GM19025 (cell line): ENCODE data around the gene C11orf24.

Source experiments
- ATAC-seq: cut with Tn5 transposase; IDR thresholded peaks from one replicate; pipeline ENCODE4 v1.9.1; 2021; ENCODE audit warnings: mild to moderate bottlenecking, low read depth, moderate library complexity; ENCODE audit not compliant: unreplicated experiment

The C11orf24 gene

DNA sequence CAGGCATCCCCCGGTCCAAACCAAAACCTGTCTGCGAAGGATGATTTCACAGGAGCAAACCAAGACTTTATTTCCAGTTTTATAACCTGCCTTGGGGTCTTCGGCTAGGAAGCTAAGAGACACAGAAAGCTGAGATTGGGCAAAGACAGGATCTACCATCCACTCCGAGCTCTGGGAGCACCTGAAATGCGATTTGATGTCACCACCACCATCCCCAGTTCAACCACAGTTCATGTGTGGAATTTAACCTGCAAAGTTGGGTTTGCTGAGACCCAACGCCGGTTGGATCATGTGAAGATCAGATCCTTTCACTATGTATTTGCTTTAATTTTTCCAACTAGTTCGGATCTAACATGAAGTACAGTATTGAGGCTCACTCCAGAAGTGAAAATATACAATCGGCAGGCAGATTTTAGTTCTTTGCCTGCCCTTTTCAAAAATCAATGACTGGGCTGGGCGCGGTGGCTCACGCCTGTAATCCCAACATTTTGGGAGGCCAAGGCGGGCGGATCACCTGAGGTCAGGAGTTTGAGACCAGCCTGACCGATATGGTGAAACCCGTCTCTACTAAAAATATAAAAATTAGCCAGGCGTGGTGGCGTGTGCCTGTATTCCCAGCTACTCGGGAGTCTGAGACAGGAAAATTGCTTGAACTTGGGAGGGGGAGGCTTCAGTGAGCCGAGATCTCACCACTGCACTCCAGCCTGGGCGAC, 1.4 kb upstream of the C11orf24 start:
- no peak for ATAC-seq

DNA sequence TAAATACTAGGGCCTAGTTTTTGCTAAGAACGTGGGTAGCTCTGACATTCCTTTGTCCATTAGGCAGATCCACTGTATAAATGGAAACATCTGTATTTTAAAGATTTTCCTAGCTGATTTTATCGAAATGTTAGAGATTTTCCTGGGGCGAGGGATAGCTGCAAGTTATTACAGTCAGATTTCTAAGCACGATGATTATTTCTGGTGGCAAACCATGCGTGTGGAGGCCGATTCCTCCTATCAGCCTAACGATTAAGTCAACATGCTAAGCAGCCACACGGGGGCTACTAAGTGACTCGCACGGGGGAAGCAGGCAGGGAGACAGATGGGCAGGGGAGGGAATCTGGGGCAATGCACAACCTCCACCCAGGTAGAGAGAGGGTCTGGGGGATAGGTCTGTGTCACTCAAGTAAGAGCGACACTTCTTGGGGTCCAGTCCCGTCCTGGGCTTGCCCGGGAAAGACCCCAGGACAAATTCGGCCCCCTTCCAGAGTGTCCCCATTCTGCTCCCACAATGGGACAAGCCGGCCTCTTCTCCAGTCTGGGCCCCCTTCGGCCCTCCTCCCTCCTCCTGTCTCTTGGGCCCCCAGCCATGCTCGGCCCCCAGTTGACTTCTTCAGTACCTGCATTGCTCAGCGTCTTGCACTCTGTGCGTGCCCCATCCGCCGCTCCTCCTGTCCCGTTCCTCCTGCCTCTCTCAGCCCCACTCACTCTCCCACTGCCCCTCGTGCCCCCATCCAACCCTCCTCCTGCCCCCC, 571 bp downstream of the C11orf24 start:
- ATAC-seq = no peak

DNA sequence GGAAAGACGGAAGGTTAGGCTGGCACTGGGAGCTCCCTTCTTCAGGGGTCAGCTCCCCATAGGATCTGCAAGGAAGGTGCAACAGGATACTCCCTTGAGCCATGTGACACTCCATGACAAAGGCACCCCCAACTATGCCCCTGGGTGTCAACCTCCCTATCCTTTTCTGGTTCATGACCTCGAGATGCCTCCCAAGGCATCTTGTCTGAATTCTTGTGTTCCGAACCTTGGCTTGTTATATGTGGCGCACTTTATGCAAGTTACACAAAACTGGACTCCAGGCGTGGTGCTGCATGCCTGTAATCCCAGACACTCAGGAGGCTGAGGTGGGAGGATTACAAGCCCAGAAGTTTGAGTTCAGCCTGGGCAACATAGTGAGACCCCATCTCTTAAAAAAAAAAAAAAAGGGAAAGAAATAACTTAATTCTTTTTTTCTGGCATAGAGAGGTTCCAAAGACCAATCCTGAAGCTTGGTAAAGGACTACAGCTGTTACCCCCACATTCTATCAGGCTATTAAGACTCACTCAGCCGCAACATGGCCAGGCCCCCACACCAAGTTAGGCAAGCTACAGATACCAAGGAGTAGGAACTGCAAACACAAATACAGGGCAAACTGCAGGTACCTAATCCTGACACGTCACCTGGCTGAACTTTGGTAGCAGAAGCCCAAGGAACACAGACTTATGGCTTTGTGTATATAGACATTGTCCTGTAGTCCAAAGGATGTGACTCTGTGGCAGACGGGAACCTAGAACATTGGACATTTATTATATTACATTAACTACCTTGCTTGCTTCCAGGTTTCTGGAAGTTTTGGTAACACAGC, 1.4 kb downstream of the C11orf24 start:
- ATAC-seq = no peak

DNA sequence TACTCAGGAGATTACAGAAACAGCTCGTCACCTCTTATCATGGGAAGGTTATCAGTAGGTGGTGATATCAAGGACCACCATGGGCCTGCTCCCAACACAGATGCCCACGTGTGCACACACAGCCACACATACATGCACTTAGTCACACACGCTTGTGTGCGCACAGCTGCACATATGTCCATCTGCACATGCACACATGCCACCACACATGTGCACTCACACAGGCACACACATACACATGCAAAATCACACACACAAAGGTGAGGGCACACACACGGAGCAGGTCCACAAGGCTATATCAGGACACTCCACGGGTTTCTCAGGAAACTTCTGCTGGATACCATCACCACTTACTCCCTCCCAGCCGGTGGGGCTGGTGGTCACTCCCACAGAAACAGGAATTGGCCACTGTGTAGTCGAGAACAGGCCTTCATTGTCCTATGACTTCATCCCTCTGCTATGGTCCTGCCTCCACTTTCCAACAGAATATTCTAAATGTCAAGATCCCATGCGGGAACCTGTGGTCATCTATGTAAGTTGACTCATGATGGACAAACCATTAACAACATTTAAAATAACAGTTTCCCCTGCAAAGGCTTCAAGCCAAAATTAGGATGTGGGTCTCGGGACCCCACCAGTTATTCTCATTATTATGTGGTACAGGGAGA, 2.2 kb downstream of the C11orf24 start:
- ATAC-seq = no peak

DNA sequence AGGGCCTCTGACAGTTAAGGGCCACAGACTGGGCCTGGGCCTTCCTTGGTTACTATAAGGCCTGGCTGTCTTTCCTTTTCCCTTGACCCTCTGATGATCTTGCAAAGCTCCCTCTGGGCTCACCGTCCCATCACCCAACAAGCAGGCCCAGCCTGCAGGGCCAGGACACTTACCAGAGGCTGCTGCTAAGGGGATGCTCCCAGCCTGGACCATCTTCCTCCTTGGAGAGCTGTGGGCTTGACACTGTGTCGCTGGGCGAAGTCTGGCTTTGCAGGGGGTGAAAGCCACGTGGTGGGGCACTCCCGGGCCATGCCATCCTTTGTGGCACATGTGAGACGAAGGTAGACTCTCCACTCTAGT, 3.9 kb downstream of the C11orf24 start:
- ATAC-seq = no peak

DNA sequence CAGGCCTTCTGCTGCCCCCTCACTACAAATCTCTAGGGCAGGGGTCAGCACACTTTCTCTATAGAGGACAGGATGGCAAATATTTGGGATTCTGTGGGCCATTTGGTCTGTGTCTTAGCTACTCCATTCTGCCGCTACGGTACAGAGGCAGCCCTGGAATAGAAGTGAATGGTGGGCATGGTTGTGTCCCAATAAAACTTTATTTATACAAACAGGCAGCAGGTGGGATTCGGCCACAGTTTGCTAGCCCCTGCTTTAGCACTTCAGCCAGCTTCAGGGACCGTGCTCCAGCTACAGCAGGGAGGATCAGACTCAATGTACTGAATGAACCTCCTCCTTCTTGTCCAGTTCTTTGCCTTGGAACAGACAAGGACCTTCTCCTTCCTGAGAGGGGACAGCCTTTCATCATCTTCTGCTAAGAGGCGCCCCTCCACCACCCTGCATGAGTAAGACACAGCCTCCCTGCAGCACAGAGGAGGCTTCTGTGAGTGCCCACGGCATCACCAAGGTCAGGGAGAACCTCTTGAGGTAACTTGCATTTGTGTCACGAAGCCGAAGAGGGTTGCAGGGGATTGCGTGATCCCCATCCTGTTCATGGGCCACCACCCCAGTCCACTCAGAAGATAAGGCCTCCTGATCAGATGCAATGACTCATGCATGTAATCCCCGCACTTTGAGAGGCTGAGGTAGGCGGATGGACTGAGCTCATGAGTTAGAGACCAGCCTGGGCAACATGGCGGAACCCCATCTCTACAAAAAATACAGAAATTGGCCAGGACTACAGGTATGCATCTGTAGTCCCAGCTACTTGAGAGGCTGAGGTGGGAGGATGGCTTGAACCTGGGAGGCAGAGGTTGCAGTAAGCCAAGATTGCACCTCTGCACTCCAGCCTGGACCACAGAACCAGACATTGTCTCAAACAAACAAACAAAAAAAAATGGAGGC, 4.6 kb downstream of the C11orf24 start:
- ATAC-seq = no peak

DNA sequence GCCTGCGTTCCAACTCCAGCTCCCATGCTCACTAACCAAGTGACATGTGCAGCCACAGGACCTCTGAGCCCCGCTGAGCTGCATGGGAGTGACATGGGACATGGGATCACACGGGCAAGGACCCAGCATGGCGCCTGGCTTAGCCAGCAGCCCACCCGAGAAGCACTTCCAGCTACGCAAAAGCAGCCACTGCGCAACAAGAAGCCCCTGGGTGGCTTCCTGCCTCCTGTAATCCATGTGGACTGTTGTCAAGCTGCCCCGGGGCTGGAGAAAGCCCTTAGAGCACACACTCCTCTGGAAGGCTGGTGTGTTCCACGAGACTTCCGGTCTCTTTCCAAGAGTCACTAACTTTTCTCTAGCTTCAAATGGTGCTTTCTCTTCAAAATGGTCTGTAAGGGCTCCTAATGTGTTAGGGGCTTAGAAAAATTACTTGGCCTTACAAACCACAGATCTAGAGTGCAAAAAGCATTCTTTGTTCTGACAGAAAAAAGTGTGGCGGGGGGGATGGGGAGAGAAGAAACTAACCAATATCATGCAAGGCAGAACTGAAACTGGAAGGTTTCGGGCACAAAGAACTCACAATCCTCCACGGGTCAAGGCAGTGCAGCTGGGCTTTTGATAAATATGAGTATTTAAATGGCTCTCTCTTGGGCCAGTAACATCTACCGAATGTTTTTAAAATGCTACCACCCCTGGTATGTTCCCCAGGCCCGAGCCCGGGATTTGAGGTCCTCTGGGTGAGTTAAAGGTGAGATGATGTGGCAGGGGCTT, 5.5 kb downstream of the C11orf24 start:
- peak; percentile 57 for ATAC-seq

DNA sequence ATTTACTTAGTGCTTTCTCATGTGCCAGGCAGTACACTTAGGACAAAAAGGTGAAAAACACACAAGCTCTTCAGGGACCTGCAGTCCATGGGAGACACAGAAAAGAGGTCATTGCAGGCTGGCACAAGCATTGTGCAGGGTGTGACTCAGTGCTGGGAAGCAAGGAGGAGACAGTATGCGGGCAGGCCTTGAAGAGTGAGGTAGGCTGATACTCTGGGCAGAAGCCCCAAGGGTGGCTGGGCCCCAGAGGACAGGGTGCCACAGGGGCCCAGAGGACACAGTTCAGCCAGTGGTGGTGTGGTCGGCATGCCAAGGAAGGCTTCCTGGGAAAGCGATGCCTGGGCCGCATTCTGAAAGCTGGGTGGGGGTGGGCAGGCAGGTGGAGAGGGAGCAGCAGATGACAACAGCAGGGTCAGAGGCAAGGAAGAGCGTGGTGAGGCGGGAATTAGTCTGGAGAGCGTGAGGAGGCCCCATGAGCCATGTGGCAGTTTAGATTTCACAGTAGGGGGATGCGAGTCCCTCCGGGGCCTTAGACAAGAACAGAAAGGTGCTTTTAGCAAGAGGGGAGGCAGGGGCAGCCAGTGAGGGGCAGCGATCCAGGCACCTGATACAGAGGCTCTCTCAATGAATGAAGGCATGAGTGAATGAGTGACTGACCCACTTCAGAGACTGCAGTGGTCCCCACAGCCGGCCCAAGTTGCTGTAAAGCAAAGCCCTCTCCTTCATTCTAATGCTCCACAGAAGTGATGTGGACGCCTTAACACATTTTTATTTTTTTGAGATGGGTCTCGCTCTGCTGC, 6.8 kb downstream of the C11orf24 start:
- no peak for ATAC-seq

DNA sequence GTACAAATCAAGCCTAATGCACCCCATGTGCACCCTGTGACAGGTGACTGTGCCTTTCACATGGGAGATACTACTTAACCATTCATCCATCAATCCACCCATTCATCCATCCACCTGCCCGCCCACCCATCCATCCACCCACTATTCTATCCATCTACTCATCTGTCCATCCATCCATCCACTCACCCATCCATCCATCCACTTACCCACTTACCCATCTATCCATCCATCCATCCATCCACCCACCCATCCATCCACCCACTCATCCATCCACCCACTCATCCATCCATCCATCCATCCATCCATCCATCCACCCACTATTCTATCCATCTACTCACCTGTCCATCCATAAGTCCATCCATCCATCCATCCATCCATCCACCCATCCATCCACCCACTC, 7.5 kb downstream of the C11orf24 start:
- ATAC-seq = no peak

DNA sequence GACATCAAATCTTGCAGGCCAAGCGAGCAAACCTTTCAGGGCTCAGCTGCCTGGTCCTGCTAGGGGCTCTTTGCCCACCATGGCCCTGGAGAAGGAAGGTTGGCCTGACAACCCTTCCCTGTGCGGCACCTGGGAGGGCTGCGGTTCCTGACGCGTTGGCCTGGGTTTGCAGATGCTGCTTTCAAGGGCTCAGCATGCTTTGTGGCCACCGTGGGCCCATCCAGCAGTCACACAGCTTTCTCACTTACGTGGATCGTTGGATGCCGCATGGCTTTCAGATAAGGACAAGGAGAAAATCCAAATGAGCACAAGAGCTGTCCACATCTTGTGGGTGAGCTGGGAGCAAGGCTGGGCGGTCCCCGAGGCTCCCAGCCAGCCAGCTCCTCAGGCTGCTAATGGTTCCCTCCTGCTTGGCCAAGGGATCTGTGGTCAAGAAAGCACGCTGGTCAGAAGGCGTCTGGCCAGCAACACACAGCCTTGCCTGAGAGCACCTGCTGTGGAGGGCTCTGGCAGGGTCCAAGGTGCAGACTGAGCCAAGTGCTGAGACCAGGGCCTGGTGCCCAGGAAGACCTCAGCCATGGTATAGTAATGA, 8.2 kb downstream of the C11orf24 start:
- no peak for ATAC-seq

DNA sequence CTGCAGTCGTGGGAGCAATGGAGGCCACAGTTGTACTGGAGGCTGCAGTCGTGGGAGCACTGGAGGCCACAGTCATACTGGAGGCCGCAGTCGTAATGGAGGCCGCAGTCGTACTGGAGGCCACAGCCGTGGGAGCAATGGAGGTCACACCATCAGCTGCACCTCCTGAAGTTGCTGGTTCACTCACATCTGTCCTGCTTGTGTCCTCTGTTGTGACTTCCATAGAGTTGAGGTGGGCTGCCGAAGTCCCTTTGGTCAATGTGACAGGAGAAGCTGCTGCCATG, 9.3 kb downstream of the C11orf24 start:
- ATAC-seq = no peak

DNA sequence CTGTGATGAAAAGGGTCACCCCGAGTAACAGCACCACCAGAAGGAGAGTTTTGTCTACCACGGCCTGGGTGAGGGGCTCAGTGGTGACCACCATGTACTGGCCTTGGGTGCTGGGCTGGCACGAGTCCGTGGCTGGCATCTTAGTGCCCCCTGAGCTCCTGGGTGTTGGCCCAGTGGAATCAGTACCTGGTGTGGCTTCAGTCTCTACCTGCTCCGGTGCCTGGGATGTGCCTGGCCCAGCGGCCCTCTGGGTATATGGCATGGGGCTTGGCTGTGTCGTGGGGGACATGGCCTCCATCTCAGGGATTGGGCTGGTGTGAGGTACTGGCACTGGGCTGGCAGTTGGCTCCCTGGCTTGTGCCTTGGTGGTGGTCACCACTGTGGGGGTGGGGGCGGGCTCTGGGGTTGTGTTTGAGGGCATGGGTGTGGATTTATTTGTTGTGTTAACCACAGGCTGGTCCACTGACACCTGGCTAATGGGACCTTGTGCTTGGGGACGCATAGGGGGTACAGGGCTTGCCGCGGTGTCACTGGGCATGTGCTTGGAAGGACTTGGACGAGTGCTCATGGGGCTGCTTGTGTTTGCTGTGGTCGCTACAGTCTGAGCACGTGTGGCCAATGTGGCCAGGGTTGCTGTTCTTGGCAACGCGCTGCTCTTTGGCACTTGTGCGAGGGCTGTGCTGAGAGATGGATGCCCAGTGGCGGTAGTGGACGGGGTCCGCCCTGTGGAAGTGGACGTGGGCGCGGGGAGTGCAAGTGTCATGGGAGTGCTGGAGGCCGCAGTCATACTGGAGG, 9.8 kb downstream of the C11orf24 start:
- no peak for ATAC-seq

DNA sequence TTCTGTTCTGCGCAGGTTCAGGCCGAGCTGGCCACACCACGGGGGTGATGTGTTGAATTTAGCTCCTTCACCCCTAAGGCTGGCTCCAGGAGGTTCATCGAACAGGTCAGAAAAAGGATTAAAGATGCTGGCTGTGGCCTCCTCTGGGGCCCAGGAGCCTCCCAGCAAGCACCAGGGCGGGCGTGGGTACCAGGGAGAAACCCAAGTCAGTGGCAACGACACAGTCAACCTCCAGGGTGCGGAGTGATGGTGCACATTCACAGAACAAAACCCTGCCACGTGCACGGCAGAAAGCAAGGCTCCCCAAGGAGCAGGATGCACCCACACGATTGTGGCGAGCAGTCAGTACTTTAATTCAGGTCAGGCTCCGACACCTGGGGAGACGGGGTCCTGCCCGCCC, 10.8 kb downstream of the C11orf24 start:
- no peak for ATAC-seq

DNA sequence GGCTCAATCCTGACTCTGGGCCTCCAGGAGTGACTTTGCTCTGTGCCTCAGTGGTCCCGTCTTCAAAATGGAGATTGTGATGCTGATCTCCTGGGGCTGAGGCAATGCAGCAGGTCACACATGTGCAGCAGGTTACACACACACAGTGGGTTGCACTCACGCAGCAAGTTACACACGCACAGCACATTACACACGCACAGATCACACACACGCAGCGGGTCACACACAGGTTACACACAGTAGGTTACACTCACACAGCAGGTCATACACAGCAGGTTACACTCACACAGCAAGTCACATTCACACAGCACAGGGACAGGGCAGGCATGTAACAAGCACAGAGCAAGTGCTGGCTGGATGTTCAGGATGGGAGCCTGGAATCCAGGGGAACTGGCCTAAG, 11.3 kb downstream of the C11orf24 start:
- no peak for ATAC-seq

DNA sequence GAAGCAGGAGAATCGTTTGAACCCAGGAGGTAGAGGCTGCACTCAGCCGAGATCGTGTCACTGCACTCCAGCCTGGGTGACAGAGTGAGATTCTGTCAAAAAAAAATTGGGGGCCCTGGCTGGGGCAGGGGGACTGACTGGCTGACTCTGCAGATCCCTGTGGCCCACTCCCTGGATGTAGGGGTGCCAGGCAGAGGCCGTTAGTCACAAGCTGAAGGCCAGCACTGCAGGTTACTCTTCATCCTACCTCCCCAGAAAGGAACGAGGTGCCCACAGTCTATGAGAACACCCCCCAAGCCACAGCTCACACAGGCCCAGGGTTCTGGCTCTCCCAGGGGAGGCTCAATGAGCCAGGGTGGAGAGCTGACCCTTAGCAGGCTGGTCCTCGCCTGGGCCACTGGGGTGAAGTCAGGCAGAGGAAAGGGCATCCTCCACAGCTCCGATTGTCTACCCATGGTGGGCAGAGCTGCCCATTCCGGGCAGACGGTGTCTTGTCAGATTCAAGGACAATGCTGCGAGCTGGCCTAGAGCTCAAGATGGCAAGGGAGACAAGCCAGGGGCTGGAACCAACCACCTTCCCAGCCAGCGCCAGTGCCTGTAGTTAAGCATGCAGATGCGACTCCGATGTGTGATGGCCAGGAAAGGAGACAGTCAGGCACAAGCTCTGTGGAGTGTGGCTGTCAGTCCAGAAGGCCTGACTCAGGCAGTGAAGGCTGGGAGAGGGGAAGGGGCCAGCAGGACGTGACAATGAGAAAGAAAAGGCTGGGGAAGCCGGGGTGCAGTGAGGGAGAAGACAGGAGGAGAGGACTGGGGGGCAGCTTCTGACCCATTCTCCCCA, 12.4 kb downstream of the C11orf24 start:
- ATAC-seq = no peak

DNA sequence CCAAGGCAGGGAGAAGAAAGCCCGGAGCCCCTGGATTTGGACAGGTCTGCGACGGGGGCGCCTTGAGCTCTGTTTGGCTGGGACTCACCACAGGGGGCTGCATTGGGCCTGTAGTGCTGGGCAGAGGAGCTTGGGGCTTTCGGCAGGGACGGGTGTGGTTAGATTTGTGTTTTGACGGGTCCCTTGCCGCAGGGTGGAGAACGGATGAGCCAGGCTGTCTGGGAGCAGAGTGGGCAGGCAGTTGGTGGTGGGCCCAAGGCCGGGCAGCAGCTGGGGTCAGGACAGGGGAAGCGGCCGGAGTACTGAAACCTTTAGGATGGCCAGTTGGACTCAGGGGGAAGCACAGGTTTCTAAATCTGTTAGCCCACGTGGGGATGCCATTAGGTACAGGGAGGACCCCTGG, 13.4 kb downstream of the C11orf24 start:
- ATAC-seq = no peak
